Measurements from ENCODE around the gene SLC7A9.

SLC7A9 gene

DNA sequence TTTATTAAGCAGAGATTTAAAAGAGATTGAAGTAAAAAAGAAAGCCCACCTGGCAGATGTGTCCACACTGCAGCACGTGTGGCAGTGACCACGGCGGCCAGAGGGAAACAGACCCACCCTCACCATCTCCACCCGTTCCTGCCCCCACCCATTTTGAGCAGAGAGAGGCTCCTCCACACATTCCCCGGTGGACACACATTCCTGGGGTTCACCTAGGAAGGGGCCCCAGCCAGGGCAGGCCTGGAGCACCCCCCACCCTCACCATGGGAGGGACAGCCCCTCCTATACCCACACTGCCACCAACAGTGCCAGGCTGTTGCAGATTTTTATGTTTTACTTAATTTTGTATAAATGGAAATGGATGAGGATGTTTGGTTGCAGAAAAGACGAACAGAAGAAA, 54.9 kb downstream of the SLC7A9 start:
- H3K4me3 ChIP-seq (ENCODE audit: low read depth, low read length): no peak overlapping the region
- TF ChIP-seq, protein P1, sequence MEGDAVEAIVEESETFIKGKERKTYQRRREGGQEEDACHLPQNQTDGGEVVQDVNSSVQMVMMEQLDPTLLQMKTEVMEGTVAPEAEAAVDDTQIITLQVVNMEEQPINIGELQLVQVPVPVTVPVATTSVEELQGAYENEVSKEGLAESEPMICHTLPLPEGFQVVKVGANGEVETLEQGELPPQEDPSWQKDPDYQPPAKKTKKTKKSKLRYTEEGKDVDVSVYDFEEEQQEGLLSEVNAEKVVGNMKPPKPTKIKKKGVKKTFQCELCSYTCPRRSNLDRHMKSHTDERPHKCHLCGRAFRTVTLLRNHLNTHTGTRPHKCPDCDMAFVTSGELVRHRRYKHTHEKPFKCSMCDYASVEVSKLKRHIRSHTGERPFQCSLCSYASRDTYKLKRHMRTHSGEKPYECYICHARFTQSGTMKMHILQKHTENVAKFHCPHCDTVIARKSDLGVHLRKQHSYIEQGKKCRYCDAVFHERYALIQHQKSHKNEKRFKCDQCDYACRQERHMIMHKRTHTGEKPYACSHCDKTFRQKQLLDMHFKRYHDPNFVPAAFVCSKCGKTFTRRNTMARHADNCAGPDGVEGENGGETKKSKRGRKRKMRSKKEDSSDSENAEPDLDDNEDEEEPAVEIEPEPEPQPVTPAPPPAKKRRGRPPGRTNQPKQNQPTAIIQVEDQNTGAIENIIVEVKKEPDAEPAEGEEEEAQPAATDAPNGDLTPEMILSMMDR (IDR thresholded peaks at IDR 0.05; ENCODE audit: control insufficient read depth, extremely low read depth, insufficient read depth): no peak
- no peak for DNase-seq (ENCODE audit: low read depth)

DNA sequence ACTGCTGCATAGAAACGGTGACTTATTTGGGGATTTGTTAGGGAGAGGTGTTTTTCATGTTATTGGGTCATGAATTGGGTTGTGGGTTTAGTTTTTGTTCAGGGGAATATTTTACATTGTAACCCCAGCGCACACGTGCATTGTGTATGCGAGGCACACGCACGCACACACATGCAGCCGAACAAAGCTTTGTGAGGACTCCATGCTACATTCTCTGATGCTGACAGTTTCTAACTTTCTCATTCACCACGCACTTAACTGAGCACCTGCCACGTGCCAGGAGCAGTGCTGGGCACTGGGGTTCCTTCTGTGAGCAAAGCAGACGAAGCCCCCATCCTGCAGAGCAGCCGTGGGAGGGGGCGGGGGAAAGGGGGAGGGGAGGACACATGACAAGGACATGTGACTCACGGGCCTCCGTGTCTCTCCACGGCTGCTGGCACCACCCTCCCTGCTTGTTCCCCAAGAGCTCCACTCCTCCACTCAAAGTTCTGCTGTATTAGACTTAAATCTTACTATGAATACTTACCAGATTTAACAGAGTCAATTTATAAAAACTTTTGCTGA, 55.6 kb downstream of the SLC7A9 start:
- no peak for DNase-seq (ENCODE audit: low read depth)
- TF ChIP-seq, protein P1 (IDR thresholded peaks at IDR 0.05; ENCODE audit: control insufficient read depth, extremely low read depth, insufficient read depth): no peak
- H3K4me3 ChIP-seq (ENCODE audit: low read depth, low read length): no peak overlapping the region

DNA sequence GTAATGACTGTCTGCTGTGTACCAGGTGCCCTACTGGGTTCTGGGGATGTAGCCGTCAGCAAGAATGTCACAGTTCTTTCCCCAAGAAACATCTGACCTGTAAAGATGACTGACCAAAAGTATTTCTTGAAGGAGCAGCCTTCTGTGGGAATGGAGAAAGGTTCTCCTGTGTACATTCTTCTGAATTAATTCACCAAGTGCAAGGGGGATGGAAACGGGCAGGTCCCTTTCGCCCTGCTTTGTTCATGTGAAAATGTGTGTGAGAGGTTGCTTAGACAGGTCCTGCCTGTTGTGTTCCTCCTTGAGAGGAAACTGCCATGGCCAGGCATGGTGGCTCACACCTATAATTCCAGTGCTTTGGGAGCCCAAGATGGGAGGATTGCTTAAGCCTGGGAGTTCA, 57.0 kb downstream of the SLC7A9 start:
- DNase-seq (ENCODE audit: low read depth): no peak
- H3K4me3 ChIP-seq (ENCODE audit: low read depth, low read length): no peak overlapping the region
- TF ChIP-seq, protein P1 (IDR thresholded peaks at IDR 0.05; ENCODE audit: control insufficient read depth, extremely low read depth, insufficient read depth): no peak

- TF ChIP-seq, protein P1 (IDR thresholded peaks at IDR 0.05; ENCODE audit: control insufficient read depth, extremely low read depth, insufficient read depth): no peak
- H3K4me3 ChIP-seq (ENCODE audit: low read depth, low read length): no peak overlapping the region
- DNase-seq (ENCODE audit: low read depth): no peak
These were observed 57.5 kb downstream of the SLC7A9 start for GRCh38 chr19:32812036-32812435.

GRCh38 chr19:32811151-32811550, 58.4 kb downstream of the SLC7A9 start:
- no peak overlapping the region for H3K4me3 ChIP-seq (ENCODE audit: low read depth, low read length)
- no peak for DNase-seq (ENCODE audit: low read depth)
- TF ChIP-seq, protein P1 (IDR thresholded peaks at IDR 0.05; ENCODE audit: control insufficient read depth, extremely low read depth, insufficient read depth): no peak

- DNase-seq (ENCODE audit: low read depth): no peak
- TF ChIP-seq, protein P1 (IDR thresholded peaks at IDR 0.05; ENCODE audit: control insufficient read depth, extremely low read depth, insufficient read depth): no peak
- H3K4me3 ChIP-seq (ENCODE audit: low read depth, low read length): no peak overlapping the region
These were observed 59.1 kb downstream of the SLC7A9 start for GRCh38 chr19:32810452-32810851.

- TF ChIP-seq, protein P1 (IDR thresholded peaks at IDR 0.05; ENCODE audit: control insufficient read depth, extremely low read depth, insufficient read depth): no peak
- H3K4me3 ChIP-seq (ENCODE audit: low read depth, low read length): peak overlapping the region; percentile 4; the same call in 1 of the 2 replicates
- peak; percentile 15 for DNase-seq (ENCODE audit: low read depth)
These were observed 59.8 kb downstream of the SLC7A9 start for GRCh38 chr19:32809754-32810153.

All from LNCaP clone FGC (cell line).